GM12875 (cell line): ENCODE measurements around the gene SHROOM3.

ENCODE experiments used
- H3K4me3 ChIP-seq: one replicate; pipeline ENCODE4 v1.5.1; 2011; ENCODE audit warnings: low read depth, low read length, control low read depth
- CTCF ChIP-seq: IDR thresholded peaks from 2 replicates; pipeline ENCODE4 v1.5.1; 2011; ENCODE audit warnings: low read depth, mild to moderate bottlenecking, control low read depth, inconsistent platforms, low read length, moderate library complexity, borderline replicate concordance; ENCODE audit not compliant: insufficient read depth

Gene SHROOM3

DNA sequence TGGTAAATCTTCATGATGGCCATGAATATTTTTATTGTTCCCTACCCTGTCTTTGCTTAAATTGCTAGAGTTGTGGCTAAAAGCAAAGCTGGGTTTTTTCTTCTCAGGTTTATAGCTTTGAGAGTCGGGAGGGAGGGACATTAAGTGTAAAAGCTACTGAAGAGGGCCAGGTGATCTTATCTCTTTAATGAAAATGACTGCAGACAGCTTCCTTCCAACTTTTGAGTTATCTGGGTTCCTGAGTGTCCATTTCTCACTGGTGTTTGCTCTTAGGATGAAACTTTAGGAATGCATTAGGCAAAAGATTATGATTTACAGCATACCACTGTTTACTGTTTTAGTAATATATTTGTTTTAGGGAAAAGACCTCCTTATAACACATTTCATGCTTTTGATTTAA lies 187.7 kb downstream of the SHROOM3 start:
- no peak overlapping the region for H3K4me3 ChIP-seq
- TF ChIP-seq CTCF: no peak

GRCh38 chr4:76623217-76624045 lies 188.4 kb downstream of the SHROOM3 start:
- no peak overlapping the region for H3K4me3 ChIP-seq
- TF ChIP-seq CTCF: no peak

GRCh38 chr4:76624241-76624681 lies 189.2 kb downstream of the SHROOM3 start:
- TF ChIP-seq CTCF: no peak
- no peak overlapping the region for H3K4me3 ChIP-seq

GRCh38 chr4:76624931-76625715 lies 190.1 kb downstream of the SHROOM3 start:
- H3K4me3 ChIP-seq: no peak overlapping the region
- no peak for TF ChIP-seq CTCF

DNA sequence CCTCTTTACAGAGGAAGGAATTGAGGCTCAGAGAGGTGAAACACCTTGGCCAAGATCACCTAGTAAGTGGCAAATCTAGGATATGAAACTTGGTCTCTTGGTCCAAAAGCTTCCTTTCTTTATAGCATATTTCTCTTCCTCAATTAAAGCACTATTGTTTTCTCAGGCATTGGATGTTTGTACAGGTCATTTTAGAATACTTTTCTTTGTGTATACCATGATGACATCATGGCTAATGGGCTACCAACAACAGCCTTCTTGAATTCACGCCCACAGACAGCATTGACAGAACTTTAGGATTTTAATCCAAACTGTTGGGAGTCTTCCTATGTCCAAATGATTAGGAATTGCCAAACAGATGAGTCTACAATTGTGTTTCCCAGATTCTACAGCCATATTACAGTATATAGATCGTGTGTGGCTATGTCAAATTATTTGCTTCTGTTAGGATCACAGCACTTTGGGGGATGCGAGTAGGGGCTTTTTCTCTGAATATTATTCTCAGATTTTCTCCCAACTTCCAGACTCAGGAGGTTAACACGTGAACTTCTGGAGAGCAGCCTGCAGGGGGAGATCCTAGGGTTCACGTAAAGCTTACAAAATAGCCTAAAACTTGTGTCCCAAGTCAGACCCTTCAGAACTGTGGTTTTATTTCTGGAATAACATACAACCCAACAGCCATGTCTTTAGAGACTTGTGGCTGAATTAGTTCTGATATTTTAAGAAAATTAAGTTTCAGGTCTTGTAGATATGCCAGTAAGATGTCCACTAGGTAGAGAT lies 191.8 kb downstream of the SHROOM3 start:
- TF ChIP-seq CTCF: no peak
- no peak overlapping the region for H3K4me3 ChIP-seq

- TF ChIP-seq CTCF: no peak
- no peak overlapping the region for H3K4me3 ChIP-seq
Observed at GRCh38 chr4:76628251-76628650, 193.2 kb downstream of the SHROOM3 start.
